Tibial artery (tissue), 4 donors: ENCODE results near the gene TRABD2B.

ENCODE experiments used
- DNase-seq, 2 donors: peaks; one replicate each; pipeline ENCODE4 v3.0.0-alpha.2; 2019
- H3K27ac ChIP-seq, 2 donors: fragments of 200-600 bp; sonication (generic) in 1 of 2; 1 replicate in 1 of 2; 2 replicates in 1 of 2; pipeline ENCODE4 v1.5.1; 2018 to 2019; ENCODE audit warnings: mild to moderate bottlenecking in 1 of 2
- H3K27me3 ChIP-seq, 2 donors: fragments of 200-600 bp; sonication (generic) in 1 of 2; one replicate each; pipeline versions ENCODE4 v1.5.1 to v1.6.0; 2016 to 2019
- H3K36me3 ChIP-seq, 3 donors: fragments of 200-600 bp; sonication (generic) in 2 of 3; one replicate each; pipeline ENCODE4 v1.5.1; 2016 to 2019; ENCODE audit warnings: mild to moderate bottlenecking in 2 of 3
- H3K4me1 ChIP-seq, 4 donors: fragments of 200-600 bp; sonication (generic) in 2 of 4; 1 replicate in 3 of 4; 2 replicates in 1 of 4; pipeline ENCODE4 v1.5.1; 2016 to 2019
- H3K4me3 ChIP-seq, 2 donors: fragments of 200-600 bp; sonication (generic) in 1 of 2; 1 replicate in 1 of 2; 2 replicates in 1 of 2; pipeline ENCODE4 v1.5.1; 2018 to 2019; ENCODE audit warnings: mild to moderate bottlenecking in 2 of 2
- H3K9me3 ChIP-seq, 3 donors: fragments of 200-600 bp; sonication (generic) in 1 of 3; one replicate each; pipeline ENCODE4 v1.5.1; 2016 to 2019
- intact Hi-C: fragments of 100-400 bp; cut with DNase I; formaldehyde crosslinking; loops from one replicate; pipeline ENCODE4 v1.15.0; 2023; ENCODE audit warnings: low total_unique reads
- TF ChIP-seq, protein P1 (sequence below), 2 experiments: fragments of 200-600 bp in 1 of 2; fragments of 450-650 bp in 1 of 2; IDR thresholded peaks; one replicate each; pipeline ENCODE4 v1.5.1; 2017 to 2019; ENCODE audit warnings: antibody characterized with exemption in 2 of 2, mild to moderate bottlenecking in 1 of 2, moderate library complexity in 1 of 2

The TRABD2B gene

GRCh38 chr1:47913225-47913823 lies 83.9 kb downstream of the TRABD2B start:
- H3K36me3 ChIP-seq = no peaks in the 10 kb centered on the region
- H3K27ac ChIP-seq = no peak overlapping the region
- no peak for DNase-seq
- no peaks in the 10 kb centered on the region for H3K27me3 ChIP-seq
- TF ChIP-seq, protein P1, sequence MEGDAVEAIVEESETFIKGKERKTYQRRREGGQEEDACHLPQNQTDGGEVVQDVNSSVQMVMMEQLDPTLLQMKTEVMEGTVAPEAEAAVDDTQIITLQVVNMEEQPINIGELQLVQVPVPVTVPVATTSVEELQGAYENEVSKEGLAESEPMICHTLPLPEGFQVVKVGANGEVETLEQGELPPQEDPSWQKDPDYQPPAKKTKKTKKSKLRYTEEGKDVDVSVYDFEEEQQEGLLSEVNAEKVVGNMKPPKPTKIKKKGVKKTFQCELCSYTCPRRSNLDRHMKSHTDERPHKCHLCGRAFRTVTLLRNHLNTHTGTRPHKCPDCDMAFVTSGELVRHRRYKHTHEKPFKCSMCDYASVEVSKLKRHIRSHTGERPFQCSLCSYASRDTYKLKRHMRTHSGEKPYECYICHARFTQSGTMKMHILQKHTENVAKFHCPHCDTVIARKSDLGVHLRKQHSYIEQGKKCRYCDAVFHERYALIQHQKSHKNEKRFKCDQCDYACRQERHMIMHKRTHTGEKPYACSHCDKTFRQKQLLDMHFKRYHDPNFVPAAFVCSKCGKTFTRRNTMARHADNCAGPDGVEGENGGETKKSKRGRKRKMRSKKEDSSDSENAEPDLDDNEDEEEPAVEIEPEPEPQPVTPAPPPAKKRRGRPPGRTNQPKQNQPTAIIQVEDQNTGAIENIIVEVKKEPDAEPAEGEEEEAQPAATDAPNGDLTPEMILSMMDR (IDR thresholded peaks at IDR 0.05) = no peak
- intact Hi-C loops = no loop called here
- peaks cover 0 to 34% (median 11%) of the 10 kb centered on the region in 4 donors for H3K4me1 ChIP-seq
- H3K4me3 ChIP-seq = no peak overlapping the region
- no peaks in the 10 kb centered on the region for H3K9me3 ChIP-seq

DNA sequence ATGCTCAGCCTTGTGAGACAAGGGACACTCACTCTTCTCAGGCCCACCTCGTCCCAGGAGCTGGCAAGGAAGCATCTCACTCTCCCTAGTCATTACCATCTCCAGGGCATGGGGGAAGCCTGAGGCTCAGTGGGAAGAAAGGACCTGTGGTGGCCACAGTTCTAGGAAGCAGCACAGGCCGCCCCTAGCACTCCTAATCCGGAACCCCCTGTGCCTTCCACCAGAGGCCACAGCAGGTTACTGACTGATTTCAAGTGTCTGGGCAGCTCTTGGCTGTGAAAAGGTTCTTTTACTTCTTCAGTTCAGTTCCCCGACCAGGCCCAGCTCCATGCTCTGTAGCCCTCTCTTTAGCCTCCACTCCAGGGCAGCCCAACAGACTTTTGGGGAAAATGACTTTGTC lies 84.4 kb downstream of the TRABD2B start:
- DNase-seq = no peak
- peaks cover 0 to 29% (median 6%) of the 10 kb centered on the region in 4 donors for H3K4me1 ChIP-seq
- H3K4me3 ChIP-seq = no peak overlapping the region
- TF ChIP-seq, protein P1 (IDR thresholded peaks at IDR 0.05) = no peak
- no peaks in the 10 kb centered on the region for H3K27me3 ChIP-seq
- no peaks in the 10 kb centered on the region for H3K36me3 ChIP-seq
- no peak overlapping the region for H3K27ac ChIP-seq
- no peaks in the 10 kb centered on the region for H3K9me3 ChIP-seq
- intact Hi-C loops = no loop called here

DNA sequence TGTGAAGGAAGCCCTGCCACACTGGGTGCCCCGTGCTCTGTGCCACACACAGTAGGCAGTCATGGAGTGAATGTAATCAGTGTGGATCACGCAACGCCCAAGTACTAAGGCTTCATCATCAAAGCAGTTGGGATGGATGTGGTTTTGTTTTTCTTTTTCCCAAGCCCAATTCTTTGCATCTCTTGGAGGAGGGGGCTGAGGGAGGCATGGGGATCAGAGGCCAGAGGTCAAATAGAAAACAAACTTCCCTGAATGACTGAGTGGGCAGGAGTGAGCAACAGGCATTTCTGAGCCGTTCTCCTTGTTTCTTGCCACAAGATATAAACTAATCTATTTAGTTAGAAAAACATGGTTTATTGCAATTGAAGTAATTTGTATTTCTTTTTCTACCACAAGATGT lies 85.3 kb downstream of the TRABD2B start:
- Histone ChIP-seq H3K27ac (no peak overlapping the region), H3K4me1 (peaks cover 0 to 31% (median 13%) of the 10 kb centered on the region in 4 donors), H3K36me3 (no peaks in the 10 kb centered on the region), H3K9me3 (no peaks in the 10 kb centered on the region), H3K27me3 (no peaks in the 10 kb centered on the region), H3K4me3 (no peak overlapping the region)
- no peak for DNase-seq
- intact Hi-C loops = no loop called here
- TF ChIP-seq, protein P1 (IDR thresholded peaks at IDR 0.05) = no peak

DNA sequence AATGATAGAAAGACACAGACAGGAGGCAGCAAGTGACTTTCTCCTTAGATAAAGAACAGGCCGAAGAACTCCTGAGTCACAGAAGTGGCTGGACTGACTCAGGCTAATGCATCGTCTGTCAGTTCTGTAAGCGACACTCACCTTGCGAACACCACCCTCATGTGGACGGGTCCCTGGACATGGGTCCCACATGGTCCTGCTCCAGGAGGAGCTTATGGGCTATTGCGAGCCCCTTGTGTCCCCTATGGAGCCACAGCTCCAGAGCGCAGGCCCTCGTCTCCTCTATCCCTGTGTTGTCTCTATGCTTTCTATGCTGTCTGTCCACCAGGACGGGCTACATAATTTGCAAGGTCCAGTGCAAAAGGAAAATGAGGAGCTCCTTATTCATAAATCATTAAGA lies 85.8 kb downstream of the TRABD2B start:
- Histone ChIP-seq H3K27ac (no peak overlapping the region), H3K36me3 (no peaks in the 10 kb centered on the region), H3K4me1 (peaks cover 0 to 35% (median 17%) of the 10 kb centered on the region in 4 donors), H3K9me3 (no peaks in the 10 kb centered on the region), H3K27me3 (no peaks in the 10 kb centered on the region), H3K4me3 (no peak overlapping the region)
- intact Hi-C loops = no loop called here
- TF ChIP-seq, protein P1 (IDR thresholded peaks at IDR 0.05) = no peak
- DNase-seq = no peak

GRCh38 chr1:47908258-47908657 lies 88.9 kb downstream of the TRABD2B start:
- intact Hi-C loops = no loop called here

More at GRCh38 chr1:47908258-47908657, 88.9 kb downstream of the TRABD2B start:
- Histone ChIP-seq H3K36me3 (no peaks in the 10 kb centered on the region), H3K9me3 (no peaks in the 10 kb centered on the region), H3K4me1 (peaks cover 0 to 34% (median 28%) of the 10 kb centered on the region in 4 donors), H3K27ac (peak overlapping the region in 1 of 2 donors; percentile 2), H3K27me3 (no peaks in the 10 kb centered on the region), H3K4me3 (no peak overlapping the region)
- DNase-seq = no peak
- TF ChIP-seq, protein P1 (IDR thresholded peaks at IDR 0.05) = no peak
